Stomach (tissue), 9 donors: ENCODE data around the gene ACYP2. TPM values are rescaled to one million over a fixed set of nuclear protein-coding genes. Genes with fewer than 3 reads are reported as not detected.
"Not testable (repeated sequence)": the region's sequence is repeated elsewhere in the genome, so short reads cannot be mapped to it uniquely, and the experiment has no call there.

Experiments used
- DNase-seq, 2 donors: peaks; one replicate each; pipeline versions ENCODE4 v3.0.0 to v3.0.0-alpha.2; 2013 to 2019
- H3K27ac ChIP-seq, 5 donors: fragments of 200-600 bp in 4 of 5; sonication (generic) in 4 of 5; one replicate each; pipeline ENCODE4 v1.5.1; 2013 to 2019; ENCODE audit warnings: mild to moderate bottlenecking in 1 of 5, moderate library complexity in 1 of 5
- H3K27me3 ChIP-seq, 3 donors: fragments of 200-600 bp; sonication (generic); one replicate each; pipeline ENCODE4 v1.5.1; 2017 to 2019; ENCODE audit warnings: mixed run types in 1 of 3
- H3K36me3 ChIP-seq, 4 donors: fragments of 200-600 bp; sonication (generic); 1 replicate in 3 of 4; 2 replicates in 1 of 4; pipeline ENCODE4 v1.5.1; 2016 to 2019
- H3K4me1 ChIP-seq, 4 donors: fragments of 200-600 bp; sonication (generic); one replicate each; pipeline ENCODE4 v1.5.1; 2016 to 2019
- H3K4me3 ChIP-seq, 4 donors: fragments of 200-600 bp; sonication (generic) in 3 of 4; one replicate each; pipeline ENCODE4 v1.5.1; 2016 to 2019; ENCODE audit warnings: mild to moderate bottlenecking in 1 of 4
- H3K9me3 ChIP-seq, 4 donors: fragments of 200-600 bp; sonication (generic); one replicate each; pipeline ENCODE4 v1.5.1; 2016 to 2019
- CTCF ChIP-seq, 7 experiments: fragments of 450-650 bp in 4 of 7; fragments of 200-600 bp in 3 of 7; sonication (generic) in 3 of 7; IDR thresholded peaks; one replicate each; pipeline ENCODE4 v1.5.1; 2016 to 2019; ENCODE audit warnings: antibody characterized with exemption in 7 of 7, control low read depth in 2 of 7, mild to moderate bottlenecking in 1 of 7
- EP300 ChIP-seq: sonication (generic); formaldehyde crosslinking; IDR thresholded peaks from one replicate; pipeline ENCODE4 v1.6.1; 2017; ENCODE audit warnings: antibody characterized with exemption
- POLR2A ChIP-seq, 4 donors: fragments of 450-650 bp; IDR thresholded peaks; one replicate each; pipeline ENCODE4 v1.6.1; 2016; ENCODE audit warnings: antibody characterized with exemption in 4 of 4, control low read depth in 2 of 4, mild to moderate bottlenecking in 1 of 4, moderate library complexity in 1 of 4
- POLR2AphosphoS5 ChIP-seq, 3 donors: sonication (generic); formaldehyde crosslinking; IDR thresholded peaks; one replicate each; pipeline ENCODE4 v1.6.1; 2016; ENCODE audit warnings: antibody characterized with exemption in 3 of 3
- WGBS, 5 donors: extraction: QIAGEN DNeasy Blood & Tissue Kit in 3 of 5; methylation state at CpG; one replicate each; pipeline versions ENCODE4 v1.1.5 to v1.1.7; 2013 to 2018; 5-methylcytosine and 5-hydroxymethylcytosine counted together
- intact Hi-C: fragments of 100-400 bp; cut with DNase I; formaldehyde crosslinking; loops from one replicate; pipeline ENCODE4 v1.15.1; 2023; ENCODE audit warnings: low total_unique reads
- polyA plus RNA-seq, 3 donors: library from polyadenylated mRNA; stranded (reverse); fragments of 200-250 nt; gene quantifications; one replicate each; pipeline ENCODE4 v1.2.3, GENCODE V29; 2013
- total RNA-seq, 5 donors: library from RNA; depleted of rRNA; stranded (reverse); fragments of >200 nt; gene quantifications; one replicate each; pipeline versions ENCODE4 v1.1.0 to v1.2.3, GENCODE V29; 2014 to 2016
- donor health status: healthy with polysubstance abuse.
- donor health status: Bipolar disorder and iron deficiency.
- donor health status: healthy.

ACYP2 gene
- total and polyA plus RNA-seq, 8 donors, result 4.3 to 42.0 (median 21.7) TPM

GRCh38 chr2:54310961-54311360, 195.5 kb downstream of the ACYP2 start:
- WGBS, 5 donors, result 64 to 74% (median 68%) methylated on average over 2 of the region's 2 CpGs
- Histone ChIP-seq H3K27me3 (no peaks in the 10 kb centered on the region), H3K4me3 (no peak overlapping the region), H3K4me1 (no peaks in the 10 kb centered on the region), H3K9me3 (no peaks in the 10 kb centered on the region), H3K36me3 (no peaks in the 10 kb centered on the region), H3K27ac (no peak overlapping the region)
- intact Hi-C loops, result no loop called here
- TF ChIP-seq POLR2A (IDR thresholded peaks at IDR 0.05) (no peak), CTCF (IDR thresholded peaks at IDR 0.05) (no peak), EP300 (no peak), POLR2AphosphoS5 (IDR thresholded peaks at IDR 0.05) (no peak)
- no peak for DNase-seq

DNA sequence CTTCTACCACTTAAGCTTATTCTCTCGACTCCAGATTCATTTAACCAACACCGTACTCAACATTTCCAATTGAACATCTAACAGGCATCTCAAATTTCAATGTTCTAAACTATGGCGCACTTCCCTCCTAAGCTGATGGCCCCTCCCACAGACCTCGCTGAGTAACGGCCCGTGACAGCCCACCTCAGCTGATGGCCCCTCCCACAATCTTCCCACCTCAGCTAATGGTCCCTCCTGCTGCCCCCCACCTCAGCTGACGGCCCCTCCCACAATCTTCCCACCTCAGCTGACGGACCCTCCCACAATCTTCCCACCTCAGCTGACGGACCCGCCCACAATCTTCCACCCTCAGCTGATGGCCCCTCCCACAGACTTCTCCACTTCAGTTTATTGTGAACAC, 197.7 kb downstream of the ACYP2 start:
- Histone ChIP-seq H3K27ac (no peak overlapping the region), H3K9me3 (no peaks in the 10 kb centered on the region), H3K36me3 (no peaks in the 10 kb centered on the region), H3K4me3 (no peak overlapping the region), H3K27me3 (no peaks in the 10 kb centered on the region), H3K4me1 (no peaks in the 10 kb centered on the region)
- WGBS, 5 donors, result 82 to 90% (median 88%) methylated on average over 9 to 10 of the region's 10 CpGs
- intact Hi-C loops, result no loop called here
- no peak for TF ChIP-seq CTCF (IDR thresholded peaks at IDR 0.05)
- DNase-seq, result no peak

- intact Hi-C loops, result no loop called here
- no peak for DNase-seq
- no peak overlapping the region for H3K4me3 ChIP-seq
- no peaks in the 10 kb centered on the region for H3K9me3 ChIP-seq
- no peaks in the 10 kb centered on the region for H3K4me1 ChIP-seq
- no peaks in the 10 kb centered on the region for H3K36me3 ChIP-seq
- WGBS, 5 donors, result 63 to 83% (median 78%) methylated on average over 2 of the region's 2 CpGs
- H3K27me3 ChIP-seq, result no peaks in the 10 kb centered on the region
- no peak overlapping the region for H3K27ac ChIP-seq
- TF ChIP-seq CTCF (IDR thresholded peaks at IDR 0.05) (no peak), POLR2A (IDR thresholded peaks at IDR 0.05) (no peak), POLR2AphosphoS5 (IDR thresholded peaks at IDR 0.05) (no peak)
Measured at GRCh38 chr2:54317973-54318372, 202.6 kb downstream of the ACYP2 start.

DNA sequence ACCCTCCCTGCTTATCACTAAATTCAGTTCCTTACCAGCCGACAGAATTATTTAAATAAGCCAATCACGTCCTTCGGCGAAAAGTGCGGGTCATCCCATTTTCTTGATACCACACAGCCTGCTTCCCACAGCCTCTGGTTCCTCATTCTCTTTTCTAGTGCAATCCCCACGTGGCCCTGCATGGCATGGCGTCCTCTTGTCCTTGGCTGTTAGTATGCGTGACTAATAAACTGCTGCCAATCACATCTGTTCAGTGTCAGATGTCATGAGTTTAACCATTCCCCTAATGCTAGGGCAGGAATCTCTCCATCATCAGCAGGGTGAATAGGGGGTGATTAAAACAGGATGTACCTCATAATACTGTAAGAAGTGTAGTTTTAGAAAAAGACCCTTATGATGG, 203.4 kb downstream of the ACYP2 start:
- Histone ChIP-seq H3K36me3 (no peaks in the 10 kb centered on the region), H3K27me3 (no peaks in the 10 kb centered on the region), H3K27ac (no peak overlapping the region), H3K9me3 (no peaks in the 10 kb centered on the region), H3K4me3 (no peak overlapping the region), H3K4me1 (no peaks in the 10 kb centered on the region)
- 73 to 87% (median 78%) methylated on average over 8 of the region's 8 CpGs for WGBS, 5 donors
- DNase-seq, result no peak
- intact Hi-C loops, result no loop called here
- TF ChIP-seq EP300 (no peak), CTCF (IDR thresholded peaks at IDR 0.05) (no peak), POLR2AphosphoS5 (IDR thresholded peaks at IDR 0.05) (no peak), POLR2A (IDR thresholded peaks at IDR 0.05) (no peak)

DNA sequence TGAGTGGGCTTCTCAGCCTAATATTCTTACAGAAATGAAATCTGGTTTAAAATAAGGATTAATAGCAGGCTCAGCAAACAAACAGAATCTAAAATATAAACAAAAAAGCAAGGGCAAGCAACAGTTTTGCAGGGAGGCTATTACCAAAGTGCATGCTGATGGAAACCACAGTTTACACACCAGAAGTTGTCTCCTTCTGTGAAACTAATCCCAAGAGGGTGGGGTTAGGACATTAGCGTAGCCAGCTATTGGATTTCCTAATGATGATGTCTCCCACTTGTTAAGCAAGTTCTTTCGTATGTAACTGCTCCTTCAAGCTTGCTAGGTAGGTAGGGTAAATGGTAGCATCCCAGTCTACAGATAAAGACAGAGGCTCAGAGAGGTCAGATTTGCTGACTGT, 205.6 kb downstream of the ACYP2 start:
- H3K27me3 ChIP-seq, result no peaks in the 10 kb centered on the region
- WGBS, 5 donors, result 52 to 74% (median 70%) methylated on average over 2 of the region's 2 CpGs
- H3K36me3 ChIP-seq, result no peaks in the 10 kb centered on the region
- H3K4me1 ChIP-seq, result no peaks in the 10 kb centered on the region
- TF ChIP-seq POLR2A (IDR thresholded peaks at IDR 0.05) (no peak), CTCF (IDR thresholded peaks at IDR 0.05) (no peak), EP300 (no peak), POLR2AphosphoS5 (IDR thresholded peaks at IDR 0.05) (no peak)
- peaks cover 0 to 12% (median 7%) of the 10 kb centered on the region in 4 donors for H3K9me3 ChIP-seq
- no peak overlapping the region for H3K27ac ChIP-seq
- no peak for DNase-seq
- no peak overlapping the region for H3K4me3 ChIP-seq
- intact Hi-C loops, result no loop called here

- H3K27me3 ChIP-seq, intact Hi-C loops, H3K27ac ChIP-seq, H3K4me1 ChIP-seq, DNase-seq, H3K36me3 ChIP-seq, H3K4me3 ChIP-seq: not testable (repeated sequence)
- 84 to 91% (median 86%) methylated on average over 2 of the region's 2 CpGs for WGBS, 5 donors
- peaks cover 0 to 12% (median 7%) of the 10 kb centered on the region in 4 donors for H3K9me3 ChIP-seq
Measured at GRCh38 chr2:54324517-54324916, 209.1 kb downstream of the ACYP2 start.
